AML-193 (cell line): ENCODE data around the gene CYP4F3.
"Not testable (repeated sequence)": the region's sequence is repeated elsewhere in the genome, so short reads cannot be mapped to it uniquely, and the experiment has no call there.

Experiments
- DNase-seq, 2 experiments: peaks; one replicate each; lab custom pipeline; 2025; lab: John Stamatoyannopoulos, UW

CYP4F3 gene

GRCh38 chr19:15640294-15640903 is at the start of gene CYP4F3:
CYP4F3 (plus strand) TSS chr19:15640897; CDS start chr19:15641416, 519 bp downstream.
- peak; percentile 6 to 26 for DNase-seq

- DNase-seq, result no peak
Observed at GRCh38 chr19:15591796-15592195, 48.9 kb upstream of the CYP4F3 start.

GRCh38 chr19:15592506-15592905 is 48.2 kb upstream of the CYP4F3 start:
- DNase-seq, result not testable (repeated sequence)

GRCh38 chr19:15593766-15594165 is 46.9 kb upstream of the CYP4F3 start:
- not testable (repeated sequence) for DNase-seq

GRCh38 chr19:15595069-15595468 is 45.6 kb upstream of the CYP4F3 start:
- DNase-seq, result peak; percentile 20 to 24

GRCh38 chr19:15607978-15608925 is 32.4 kb upstream of the CYP4F3 start:
- not testable (repeated sequence) for DNase-seq

- no peak for DNase-seq
Observed at GRCh38 chr19:15609261-15609660, 31.4 kb upstream of the CYP4F3 start.

GRCh38 chr19:15612342-15612741 is 28.4 kb upstream of the CYP4F3 start:
- no peak for DNase-seq

- DNase-seq, result no peak
Observed at GRCh38 chr19:15613338-15613737, 27.4 kb upstream of the CYP4F3 start.

- DNase-seq, result no peak
Observed at GRCh38 chr19:15614507-15615379, 26.0 kb upstream of the CYP4F3 start, which contains the start of gene CYP4F8. CYP4F8 (plus strand) TSS chr19:15615218; CDS start chr19:15615617, 399 bp downstream.

GRCh38 chr19:15615526-15615925 is 25.2 kb upstream of the CYP4F3 start:
- no peak for DNase-seq

GRCh38 chr19:15616183-15616582 is 24.5 kb upstream of the CYP4F3 start:
- DNase-seq, result no peak

- DNase-seq, result no peak
Observed at GRCh38 chr19:15616627-15617270, 23.9 kb upstream of the CYP4F3 start.

- no peak for DNase-seq
Observed at GRCh38 chr19:15618321-15618720, 22.4 kb upstream of the CYP4F3 start.

- DNase-seq, result no peak
Observed at GRCh38 chr19:15621801-15622200, 18.9 kb upstream of the CYP4F3 start.

- no peak for DNase-seq
Observed at GRCh38 chr19:15622991-15623390, 17.7 kb upstream of the CYP4F3 start.

- peak in 1 of 2 experiments; percentile 11 for DNase-seq
Observed at GRCh38 chr19:15623711-15624318, 16.9 kb upstream of the CYP4F3 start.

GRCh38 chr19:15628236-15629002 is 12.3 kb upstream of the CYP4F3 start:
- DNase-seq, result no peak

- DNase-seq, result peak; percentile 35 to 51
Observed at GRCh38 chr19:15629003-15629880, 11.5 kb upstream of the CYP4F3 start.
